A673 (cell line): ENCODE results near the gene EXOC3.

Experiments
- EZH2 ChIP-seq: fragments of 200-600 bp; sonication (generic); IDR thresholded peaks from 2 replicates; pipeline ENCODE4 v1.6.1; 2017; ENCODE audit warnings: borderline replicate concordance, low read depth, mild to moderate bottlenecking, mixed read lengths, antibody characterized with exemption, low read length; ENCODE audit not compliant: poor library complexity, severe bottlenecking
- TF ChIP-seq, protein P1 (sequence below): fragments of 300-800, 200-600 bp; sonication (generic); conservative IDR thresholded peaks from 2 replicates; pipeline ENCODE4 v1.5.1; 2017; ENCODE audit warnings: low read depth, mild to moderate bottlenecking, antibody characterized with exemption, low read length, moderate library complexity, mixed read lengths

DNA sequence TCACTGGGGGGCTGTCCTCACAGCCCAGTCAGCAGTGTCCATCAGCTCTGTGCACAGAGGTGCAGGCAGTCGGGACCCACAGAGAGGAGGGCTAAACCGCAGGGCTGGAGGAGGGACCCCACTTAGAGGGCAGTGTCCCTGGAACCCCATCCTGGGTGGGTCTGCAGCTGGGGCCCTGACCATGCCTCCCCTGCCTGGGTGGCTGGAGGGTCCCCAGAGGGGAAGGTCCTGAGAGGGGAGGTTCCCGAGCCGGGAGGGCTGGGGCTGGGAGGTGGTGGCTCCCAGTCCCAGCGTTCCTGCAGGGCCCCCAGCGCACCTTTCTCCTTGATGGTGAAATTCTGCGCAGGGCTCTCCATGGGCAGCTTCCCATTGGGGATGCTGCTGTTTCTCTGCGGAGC, 32.7 kb downstream of the EXOC3 start:
- TF ChIP-seq EZH2: peak; percentile 41
- TF ChIP-seq, protein P1, sequence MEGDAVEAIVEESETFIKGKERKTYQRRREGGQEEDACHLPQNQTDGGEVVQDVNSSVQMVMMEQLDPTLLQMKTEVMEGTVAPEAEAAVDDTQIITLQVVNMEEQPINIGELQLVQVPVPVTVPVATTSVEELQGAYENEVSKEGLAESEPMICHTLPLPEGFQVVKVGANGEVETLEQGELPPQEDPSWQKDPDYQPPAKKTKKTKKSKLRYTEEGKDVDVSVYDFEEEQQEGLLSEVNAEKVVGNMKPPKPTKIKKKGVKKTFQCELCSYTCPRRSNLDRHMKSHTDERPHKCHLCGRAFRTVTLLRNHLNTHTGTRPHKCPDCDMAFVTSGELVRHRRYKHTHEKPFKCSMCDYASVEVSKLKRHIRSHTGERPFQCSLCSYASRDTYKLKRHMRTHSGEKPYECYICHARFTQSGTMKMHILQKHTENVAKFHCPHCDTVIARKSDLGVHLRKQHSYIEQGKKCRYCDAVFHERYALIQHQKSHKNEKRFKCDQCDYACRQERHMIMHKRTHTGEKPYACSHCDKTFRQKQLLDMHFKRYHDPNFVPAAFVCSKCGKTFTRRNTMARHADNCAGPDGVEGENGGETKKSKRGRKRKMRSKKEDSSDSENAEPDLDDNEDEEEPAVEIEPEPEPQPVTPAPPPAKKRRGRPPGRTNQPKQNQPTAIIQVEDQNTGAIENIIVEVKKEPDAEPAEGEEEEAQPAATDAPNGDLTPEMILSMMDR: no peak
